Stimulated activated naive B cell treated with anti-CD40 and anti-IgM and Interleukin-4, amounts not matched to agents 10 μg/mL and 1 μg/mL and 100 μg/mL, for 72 hours (primary cell): ENCODE data around the gene MISP3.

Experiments
- ATAC-seq, 2 donors: fragments of 150-1000 bp; cut with Tn5 transposase; replicated peaks; 2 replicates each; pipeline ENCODE4 v1.10.0; 2021; ENCODE audit warnings: moderate library complexity in 1 of 2
- DNase-seq: peaks from one replicate; pipeline ENCODE4 v3.0.0; 2021
- H3K27ac Mint-ChIP-seq: one replicate; pipeline ENCODE4 v1.8.0; 2022; ENCODE audit warnings: mild to moderate bottlenecking, mixed read lengths
- H3K27me3 Mint-ChIP-seq, 2 donors: one replicate each; pipeline ENCODE4 v1.8.0; 2022; ENCODE audit warnings: mixed read lengths in 2 of 2
- H3K36me3 Mint-ChIP-seq, 2 donors: one replicate each; pipeline ENCODE4 v1.8.0; 2022; ENCODE audit warnings: mixed read lengths in 2 of 2, mild to moderate bottlenecking in 1 of 2
- H3K4me1 Mint-ChIP-seq, 2 donors: one replicate each; pipeline ENCODE4 v1.8.0; 2022; ENCODE audit warnings: mixed read lengths in 2 of 2, mild to moderate bottlenecking in 1 of 2
- H3K4me3 Mint-ChIP-seq, 2 donors: one replicate each; pipeline ENCODE4 v1.8.0; 2022; ENCODE audit warnings: mild to moderate bottlenecking in 2 of 2, mixed read lengths in 2 of 2, moderate library complexity in 1 of 2
- H3K9me3 Mint-ChIP-seq, 2 donors: one replicate each; pipeline ENCODE4 v1.8.0; 2022; ENCODE audit warnings: mixed read lengths in 2 of 2, mild to moderate bottlenecking in 1 of 2

The MISP3 gene

GRCh38 chr19:14058182-14059092, 14.1 kb upstream of the MISP3 start:
- peaks cover 0 to 7% of the 10 kb centered on the region in 2 donors for H3K36me3 Mint-ChIP-seq
- DNase-seq = no peak
- H3K27me3 Mint-ChIP-seq = peaks cover 38 to 64% of the 10 kb centered on the region in 2 donors
- peak overlapping the region; percentile 1 to 84 for H3K4me3 Mint-ChIP-seq
- no peak overlapping the region for H3K27ac Mint-ChIP-seq
- no peaks in the 10 kb centered on the region for H3K9me3 Mint-ChIP-seq
- peaks cover 16 to 18% of the 10 kb centered on the region in 2 donors for H3K4me1 Mint-ChIP-seq
- ATAC-seq = no peak

GRCh38 chr19:14059093-14059480, 13.5 kb upstream of the MISP3 start:
- H3K4me3 Mint-ChIP-seq = peak overlapping the region in 1 of 2 donors; percentile 6
- DNase-seq = no peak
- peaks cover 0 to 2% of the 10 kb centered on the region in 2 donors for H3K36me3 Mint-ChIP-seq
- H3K27me3 Mint-ChIP-seq = peaks cover 38 to 64% of the 10 kb centered on the region in 2 donors
- H3K4me1 Mint-ChIP-seq = peaks cover 16 to 18% of the 10 kb centered on the region in 2 donors
- no peaks in the 10 kb centered on the region for H3K9me3 Mint-ChIP-seq
- peak; percentile 45 to 56 for ATAC-seq
- H3K27ac Mint-ChIP-seq = no peak overlapping the region

GRCh38 chr19:14059652-14060155, 12.9 kb upstream of the MISP3 start:
- Mint-ChIP-seq H3K27me3 (peaks cover 38 to 63% of the 10 kb centered on the region in 2 donors), H3K4me1 (peaks cover 16 to 18% of the 10 kb centered on the region in 2 donors), H3K4me3 (no peak overlapping the region), H3K27ac (peak overlapping the region; percentile 65), H3K9me3 (no peaks in the 10 kb centered on the region), H3K36me3 (no peaks in the 10 kb centered on the region)
- no peak for ATAC-seq
- no peak for DNase-seq

- H3K36me3 Mint-ChIP-seq = no peaks in the 10 kb centered on the region
- peaks cover 19 to 20% of the 10 kb centered on the region in 2 donors for H3K4me1 Mint-ChIP-seq
- DNase-seq = no peak
- peaks cover 38 to 57% of the 10 kb centered on the region in 2 donors for H3K27me3 Mint-ChIP-seq
- no peak for ATAC-seq
- no peaks in the 10 kb centered on the region for H3K9me3 Mint-ChIP-seq
- H3K27ac Mint-ChIP-seq = no peak overlapping the region
- H3K4me3 Mint-ChIP-seq = no peak overlapping the region
Observed at GRCh38 chr19:14061081-14061749, 11.4 kb upstream of the MISP3 start.

- Mint-ChIP-seq H3K36me3 (no peaks in the 10 kb centered on the region), H3K4me3 (no peak within 1 kb of the TSS), H3K27ac (no peak within 1 kb of the TSS), H3K4me1 (peaks cover 20 to 24% of the 10 kb centered on the region in 2 donors), H3K9me3 (no peaks in the 10 kb centered on the region), H3K27me3 (peaks cover 36 to 56% of the 10 kb centered on the region in 2 donors)
- DNase-seq = no peak
- ATAC-seq = no peak
Observed at GRCh38 chr19:14061751-14062557, 10.6 kb upstream of the MISP3 start, which contains the start of gene PALM3. Gene PALM3 (minus strand): TSS chr19:14062076. CDS start chr19:14061980, 96 bp downstream.

GRCh38 chr19:14062558-14062855, 10.1 kb upstream of the MISP3 start:
- Mint-ChIP-seq H3K4me1 (peaks cover 20 to 24% of the 10 kb centered on the region in 2 donors), H3K4me3 (no peak overlapping the region), H3K27me3 (peaks cover 33 to 51% of the 10 kb centered on the region in 2 donors), H3K9me3 (no peaks in the 10 kb centered on the region), H3K27ac (no peak overlapping the region), H3K36me3 (no peaks in the 10 kb centered on the region)
- DNase-seq (no peak), ATAC-seq (no peak)

- Mint-ChIP-seq H3K36me3 (no peaks in the 10 kb centered on the region), H3K27me3 (peaks cover 27 to 45% of the 10 kb centered on the region in 2 donors), H3K9me3 (no peaks in the 10 kb centered on the region), H3K4me3 (no peak overlapping the region), H3K4me1 (peaks cover 17 to 19% of the 10 kb centered on the region in 2 donors), H3K27ac (no peak overlapping the region)
- DNase-seq (no peak), ATAC-seq (no peak)
Observed at GRCh38 chr19:14063105-14063504, 9.5 kb upstream of the MISP3 start.

GRCh38 chr19:14066134-14066533, 6.5 kb upstream of the MISP3 start:
- DNase-seq = no peak
- Mint-ChIP-seq H3K27me3 (peaks cover 3 to 17% of the 10 kb centered on the region in 2 donors), H3K9me3 (no peaks in the 10 kb centered on the region), H3K27ac (no peak overlapping the region), H3K4me1 (peaks cover 2 to 9% of the 10 kb centered on the region in 2 donors), H3K4me3 (no peak overlapping the region), H3K36me3 (no peaks in the 10 kb centered on the region)
- peak; percentile 64 to 71 for ATAC-seq

- ATAC-seq = no peak
- no peak for DNase-seq
- Mint-ChIP-seq H3K36me3 (no peaks in the 10 kb centered on the region), H3K9me3 (no peaks in the 10 kb centered on the region), H3K4me1 (peaks cover 14 to 33% of the 10 kb centered on the region in 2 donors), H3K27ac (no peak overlapping the region), H3K4me3 (peak overlapping the region in 1 of 2 donors; percentile 17), H3K27me3 (peaks cover 3 to 18% of the 10 kb centered on the region in 2 donors)
Observed at GRCh38 chr19:14070268-14071050, 2.1 kb upstream of the MISP3 start.

- DNase-seq (peak; percentile 74), ATAC-seq (peak; percentile 78 to 82)
- H3K9me3 Mint-ChIP-seq = no peaks in the 10 kb centered on the region
- peak overlapping the region; percentile 86 to 88 for H3K4me3 Mint-ChIP-seq
- H3K27me3 Mint-ChIP-seq = peaks cover 3 to 7% of the 10 kb centered on the region in 2 donors
- no peak overlapping the region for H3K27ac Mint-ChIP-seq
- H3K36me3 Mint-ChIP-seq = no peaks in the 10 kb centered on the region
- peaks cover 12 to 24% of the 10 kb centered on the region in 2 donors for H3K4me1 Mint-ChIP-seq
Observed at GRCh38 chr19:14073261-14073924, 807 bp downstream of the MISP3 start.

- peaks cover 12 to 24% of the 10 kb centered on the region in 2 donors for H3K4me1 Mint-ChIP-seq
- peak overlapping the region; percentile 63 for H3K27ac Mint-ChIP-seq
- H3K27me3 Mint-ChIP-seq = peaks cover 3 to 7% of the 10 kb centered on the region in 2 donors
- ATAC-seq = peak; percentile 4 to 6
- peak; percentile 26 for DNase-seq
- no peaks in the 10 kb centered on the region for H3K9me3 Mint-ChIP-seq
- no peaks in the 10 kb centered on the region for H3K36me3 Mint-ChIP-seq
- peak overlapping the region; percentile 86 to 88 for H3K4me3 Mint-ChIP-seq
Observed at GRCh38 chr19:14073925-14074838, 1.6 kb downstream of the MISP3 start.

GRCh38 chr19:14078411-14078810, 5.8 kb downstream of the MISP3 start:
- Mint-ChIP-seq H3K9me3 (no peaks in the 10 kb centered on the region), H3K27ac (no peak overlapping the region), H3K4me3 (no peak overlapping the region), H3K27me3 (peaks cover 3 to 7% of the 10 kb centered on the region in 2 donors), H3K36me3 (no peaks in the 10 kb centered on the region), H3K4me1 (peaks cover 13 to 29% of the 10 kb centered on the region in 2 donors)
- ATAC-seq (no peak), DNase-seq (no peak)
